AG04449 (cell line): ENCODE results near the gene LGALS16.
"Not testable (repeated sequence)": the region's sequence is repeated elsewhere in the genome, so short reads cannot be mapped to it uniquely, and the experiment has no call there.

Experiments
- CTCF ChIA-PET: fragments of 350-600 bp; formaldehyde crosslinking; extraction: SDS; loops from one replicate; lab custom pipeline; 2021; ENCODE audit warnings: antibody characterized with exemption; lab: Yijun Ruan, JAX
- POLR2A ChIA-PET: fragments of 400-600, 350-600 bp; formaldehyde crosslinking; extraction: SDS; loops from one replicate; lab custom pipeline; 2020; ENCODE audit warnings: antibody characterized with exemption, inconsistent platforms; lab: Yijun Ruan, JAX
- DNase-seq: peaks from one replicate; pipeline ENCODE4 v3.0.0-alpha.2; 2010; ENCODE audit warnings: low read depth, low spot score
- H3K4me3 ChIP-seq: 2 replicates; pipeline ENCODE4 v1.5.1; 2011; ENCODE audit warnings: low read depth, mild to moderate bottlenecking, control low read depth, low read length
- CTCF ChIP-seq: IDR thresholded peaks from one replicate; pipeline ENCODE4 v1.5.1; 2011; ENCODE audit warnings: mild to moderate bottlenecking, moderate library complexity, low read length, control low read depth, inconsistent platforms; ENCODE audit not compliant: insufficient read depth; ENCODE audit errors: missing control alignments

The LGALS16 gene

DNA sequence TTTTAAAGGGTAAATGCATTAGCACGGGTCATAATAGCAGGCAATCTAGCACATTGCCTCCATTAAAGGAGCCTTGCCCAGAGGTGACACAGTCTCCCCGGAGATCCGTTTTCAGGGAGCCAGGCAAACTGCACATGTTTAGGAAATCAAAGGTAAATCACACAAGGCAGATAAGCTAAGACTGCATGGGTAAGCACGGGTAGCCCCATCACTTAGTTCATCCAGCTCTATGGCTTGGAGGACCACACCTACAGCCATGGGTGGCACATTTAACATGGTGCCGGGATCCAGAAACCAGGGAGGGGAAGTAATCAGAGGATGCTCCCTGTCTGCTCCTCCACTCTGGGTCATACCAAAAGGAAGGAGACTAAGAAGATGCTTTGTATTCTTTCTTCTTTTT lies 16.8 kb downstream of the LGALS16 start:
- CTCF ChIA-PET: interaction anchor here (0.6 to 6.8 kb wide), 10 partner anchors 10 to 274 kb away, joined by 3 to 58 read pairs (median 4); no protein-coding TSS in a partner anchor
- TF ChIP-seq CTCF: no peak
- DNase-seq: no peak
- no peak overlapping the region for H3K4me3 ChIP-seq
- POLR2A ChIA-PET: no interaction called here

- DNase-seq, H3K4me3 ChIP-seq, POLR2A ChIA-PET: not testable (repeated sequence)
- CTCF ChIA-PET: interaction anchor here (0.8 to 6.8 kb wide), 2 partner anchors 121 to 276 kb away, joined by 4 to 58 read pairs; no protein-coding TSS in a partner anchor
Observed at GRCh38 chr19:39673862-39674261, 18.1 kb downstream of the LGALS16 start.

DNA sequence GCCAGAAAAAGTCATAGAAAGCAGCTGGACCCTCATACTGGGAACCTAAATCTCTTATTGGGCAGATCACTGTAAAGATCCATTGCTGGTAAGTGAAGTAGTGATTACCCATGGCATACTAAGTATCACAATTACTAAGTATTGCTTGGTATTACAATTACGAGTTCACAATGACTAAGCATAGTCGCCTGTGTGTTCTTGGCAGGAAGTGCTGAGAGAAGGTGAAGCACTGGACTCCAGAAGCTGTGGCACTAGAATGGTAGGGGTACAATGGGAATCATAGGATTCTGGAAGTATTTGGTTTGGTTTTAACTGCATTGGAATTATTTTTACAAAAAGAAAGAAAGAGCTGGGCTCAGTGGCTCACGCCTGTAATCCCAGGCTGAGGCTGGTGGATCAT lies 20.3 kb downstream of the LGALS16 start:
- no peak for TF ChIP-seq CTCF
- POLR2A ChIA-PET: no interaction called here
- DNase-seq: no peak
- CTCF ChIA-PET: interaction anchor here (6.8 kb wide), 1 partner anchor 123 kb away, joined by 58 read pairs; no protein-coding TSS in a partner anchor
- H3K4me3 ChIP-seq: no peak overlapping the region

DNA sequence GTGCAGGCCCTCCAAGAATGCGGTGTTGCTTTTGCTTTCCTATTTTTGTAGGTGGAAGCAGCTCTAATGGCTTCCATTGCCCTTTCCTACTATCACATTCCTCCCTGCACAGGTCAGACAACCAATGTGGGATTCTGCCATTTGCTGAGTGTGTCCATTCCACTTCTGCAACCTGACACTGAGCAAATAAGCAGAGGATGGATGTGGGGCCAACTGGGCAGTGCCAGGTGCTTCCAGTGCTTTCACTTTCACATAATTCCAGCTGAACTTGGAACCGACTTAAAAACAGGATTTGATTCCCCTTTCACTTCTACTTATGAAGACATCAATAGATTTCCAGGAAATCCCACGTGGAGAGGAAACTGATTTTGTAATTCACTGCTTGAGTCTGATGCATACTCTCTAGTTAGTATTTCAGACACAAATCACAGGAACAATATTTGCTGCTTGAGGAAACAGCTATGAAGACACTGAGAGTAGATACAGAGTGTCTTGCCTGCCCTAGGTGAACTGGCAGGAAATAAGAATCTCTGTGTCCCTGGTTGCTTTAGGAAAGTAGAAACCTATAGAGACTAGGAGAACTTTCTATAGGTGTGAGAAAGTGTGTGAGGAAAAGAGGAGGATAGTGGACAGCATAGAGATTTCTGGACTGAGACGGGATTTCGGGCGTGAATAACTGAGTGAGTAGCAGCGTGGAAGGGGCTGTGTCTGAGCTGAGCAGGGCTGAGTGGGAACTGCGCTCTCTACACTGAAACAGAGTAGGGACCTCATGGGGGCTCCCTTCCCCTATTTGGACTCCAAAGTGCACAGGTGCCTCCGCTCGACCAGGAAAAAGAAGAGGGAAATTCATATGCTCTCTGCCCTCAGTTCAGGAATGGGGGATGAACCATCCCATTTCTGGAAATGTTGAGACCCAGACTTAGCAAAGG lies 22.5 kb downstream of the LGALS16 start:
- no peak overlapping the region for H3K4me3 ChIP-seq
- DNase-seq: no peak
- ChIA-PET POLR2A (no interaction called here), CTCF (interaction anchor here (0.8 kb wide), 1 partner anchor 127 kb away, joined by 3 read pairs; no protein-coding TSS in a partner anchor)
- no peak for TF ChIP-seq CTCF

GRCh38 chr19:39679056-39679790 lies 23.5 kb downstream of the LGALS16 start:
- POLR2A ChIA-PET: no interaction called here
- TF ChIP-seq CTCF: no peak
- no peak for DNase-seq
- no peak overlapping the region for H3K4me3 ChIP-seq
- CTCF ChIA-PET: no interaction called here

- ChIA-PET CTCF (no interaction called here), POLR2A (interaction anchor here (0.7 kb wide), 1 partner anchor 729 kb away, joined by 3 read pairs; no protein-coding TSS in a partner anchor)
- DNase-seq: no peak
- no peak overlapping the region for H3K4me3 ChIP-seq
- no peak for TF ChIP-seq CTCF
Observed at GRCh38 chr19:39679791-39680168, 24.1 kb downstream of the LGALS16 start.
